ENCODE measurements around the gene UROC1.

The UROC1 gene

DNA sequence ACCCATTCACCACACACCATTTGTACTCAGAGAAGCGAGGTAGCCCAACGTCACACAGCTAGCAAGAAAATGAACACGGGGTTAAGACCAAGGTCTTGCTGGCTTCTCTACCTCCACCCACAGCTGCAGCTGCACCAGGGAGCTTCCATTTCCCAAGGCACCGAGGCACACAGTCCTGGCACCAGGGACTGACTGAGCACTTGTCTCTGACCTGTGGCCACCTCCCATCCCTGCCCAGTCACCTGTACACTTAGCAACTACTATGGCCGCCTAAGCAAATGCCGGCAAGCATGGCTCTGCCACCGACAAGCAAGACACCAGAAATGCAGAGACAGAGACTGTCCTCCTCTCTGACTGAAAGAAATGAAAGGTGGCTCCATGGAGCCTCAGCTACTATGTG, 57.2 kb downstream of the UROC1 start:
- DNase-seq (ENCODE audit: low spot score): no peak

DNA sequence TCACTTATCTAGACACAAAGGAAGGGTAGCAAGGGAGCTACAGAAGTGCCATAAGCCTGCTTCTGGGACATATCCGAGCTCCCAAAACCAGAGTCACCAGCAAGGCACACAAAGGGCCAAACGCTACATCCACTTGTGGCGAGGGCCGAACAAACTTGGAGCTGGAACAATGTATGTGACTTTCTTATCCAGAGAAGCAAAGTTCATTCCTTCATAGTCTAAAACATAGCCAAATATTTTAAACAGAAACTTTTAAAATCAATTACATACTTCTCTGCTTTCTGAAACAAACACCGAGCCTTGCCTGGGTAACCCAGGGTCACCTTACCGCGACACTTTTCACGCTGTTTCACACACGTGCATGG, 57.8 kb downstream of the UROC1 start:
- no peak for DNase-seq (ENCODE audit: low spot score)

GRCh38 chr3:126459111-126459762, 58.3 kb downstream of the UROC1 start:
- DNase-seq (ENCODE audit: low spot score): no peak

DNA sequence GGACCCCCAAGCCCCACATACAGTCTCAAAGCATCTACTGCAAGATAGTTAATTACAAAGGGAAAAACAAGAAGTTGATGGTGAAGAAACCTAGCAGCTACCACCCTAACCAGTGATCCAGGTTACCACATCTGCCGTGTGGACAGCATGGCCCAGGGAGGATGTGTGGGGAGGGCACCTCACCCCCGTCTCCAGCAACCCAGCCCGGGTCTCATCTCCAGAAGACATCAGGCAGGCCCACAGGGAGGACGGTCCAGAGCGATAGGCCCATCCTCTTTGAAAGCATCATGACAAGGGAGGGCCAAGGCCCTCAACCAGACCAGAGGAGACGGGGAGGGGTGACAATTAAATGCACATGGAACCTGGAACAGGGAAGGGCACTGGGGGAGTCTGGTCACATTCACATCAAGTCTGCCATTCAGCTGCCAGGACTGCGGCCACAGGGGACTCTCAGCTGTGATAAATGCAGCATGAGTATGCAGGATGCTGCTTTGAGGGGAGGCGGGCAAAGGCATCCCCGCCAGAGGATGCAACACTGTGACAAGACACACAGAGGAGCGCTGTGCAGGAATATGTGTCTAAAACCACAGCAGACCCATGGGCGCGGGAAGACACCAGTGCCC, 60.7 kb downstream of the UROC1 start:
- DNase-seq (ENCODE audit: low spot score): no peak

GRCh38 chr3:126456211-126456610, 61.4 kb downstream of the UROC1 start:
- no peak for DNase-seq (ENCODE audit: low spot score)

DNA sequence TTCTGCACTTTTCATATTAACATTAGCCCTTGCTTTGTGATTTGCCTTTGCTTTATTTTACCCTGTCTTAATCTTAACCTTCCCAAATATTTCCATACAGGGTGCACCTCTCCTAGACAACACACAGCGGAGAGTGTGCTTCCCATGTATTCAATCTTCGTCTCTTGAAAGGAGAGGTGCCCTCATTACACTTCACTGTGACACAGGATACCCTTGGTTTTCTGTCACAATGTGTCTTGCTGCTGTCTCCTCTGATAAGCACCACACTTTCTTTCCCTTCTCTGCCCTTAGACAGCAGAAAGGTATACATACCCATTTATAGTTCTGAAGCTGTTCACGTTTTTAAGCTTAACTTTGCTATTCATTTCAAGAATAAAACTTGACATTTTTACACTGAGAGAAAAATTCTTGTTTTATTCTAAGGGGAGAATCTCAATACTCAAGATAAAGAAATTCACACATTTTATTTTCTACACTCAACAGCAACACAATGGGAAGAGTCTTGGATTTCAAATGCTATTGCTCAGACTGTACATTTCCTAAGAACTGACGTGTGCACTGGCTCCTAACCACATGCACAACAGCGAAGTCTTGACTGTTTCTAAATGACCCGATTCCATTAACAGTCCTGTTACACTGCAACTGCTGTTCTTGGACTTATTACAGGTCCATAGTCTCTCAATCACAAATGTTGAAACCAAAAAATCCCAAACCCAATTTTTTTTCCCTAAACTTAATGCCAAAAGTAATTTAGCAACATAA, 63.0 kb downstream of the UROC1 start:
- no peak for DNase-seq (ENCODE audit: low spot score)

DNA sequence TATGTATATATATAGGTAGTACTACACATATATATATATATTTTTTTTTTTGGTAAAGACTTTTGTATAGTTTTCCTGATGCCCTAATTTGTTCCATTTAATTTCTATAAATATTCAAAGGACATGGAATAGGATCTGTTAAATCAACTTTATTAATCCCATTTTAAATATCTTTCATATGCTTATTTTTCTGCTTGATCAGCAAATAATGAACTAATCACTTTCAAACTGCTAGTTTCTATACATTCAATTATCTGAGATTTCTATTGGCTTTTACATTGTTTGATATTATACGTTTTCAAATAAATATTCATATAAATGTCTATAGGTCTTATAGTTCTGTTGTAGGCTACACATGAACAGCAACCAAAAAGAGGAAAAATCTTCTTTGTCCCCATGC, 63.5 kb downstream of the UROC1 start:
- DNase-seq (ENCODE audit: low spot score): no peak

- no peak for DNase-seq (ENCODE audit: low spot score)
Observed at GRCh38 chr3:126452213-126452612, 65.4 kb downstream of the UROC1 start.

- DNase-seq (ENCODE audit: low spot score): no peak
Observed at GRCh38 chr3:126451511-126451910, 66.1 kb downstream of the UROC1 start.

GRCh38 chr3:126450744-126451143, 66.8 kb downstream of the UROC1 start:
- no peak for DNase-seq (ENCODE audit: low spot score)

GRCh38 chr3:126450219-126450618, 67.4 kb downstream of the UROC1 start:
- no peak for DNase-seq (ENCODE audit: low spot score)

GRCh38 chr3:126449621-126450051, 67.9 kb downstream of the UROC1 start:
- no peak for DNase-seq (ENCODE audit: low spot score)

DNA sequence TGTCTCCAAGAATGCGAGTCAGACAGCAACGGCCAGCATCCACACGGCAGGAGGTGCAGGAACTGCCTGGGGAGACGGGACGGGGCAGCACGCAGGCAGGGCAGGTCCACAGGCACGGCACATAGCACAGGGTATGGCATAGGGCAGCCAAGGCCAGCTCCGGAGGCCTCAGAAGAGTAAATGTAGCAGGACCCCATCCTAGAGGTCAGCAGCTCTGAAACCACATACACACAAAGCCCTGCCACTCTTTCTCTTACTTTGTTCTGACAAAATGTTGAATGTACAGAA, 68.7 kb downstream of the UROC1 start:
- DNase-seq (ENCODE audit: low spot score): no peak

DNA sequence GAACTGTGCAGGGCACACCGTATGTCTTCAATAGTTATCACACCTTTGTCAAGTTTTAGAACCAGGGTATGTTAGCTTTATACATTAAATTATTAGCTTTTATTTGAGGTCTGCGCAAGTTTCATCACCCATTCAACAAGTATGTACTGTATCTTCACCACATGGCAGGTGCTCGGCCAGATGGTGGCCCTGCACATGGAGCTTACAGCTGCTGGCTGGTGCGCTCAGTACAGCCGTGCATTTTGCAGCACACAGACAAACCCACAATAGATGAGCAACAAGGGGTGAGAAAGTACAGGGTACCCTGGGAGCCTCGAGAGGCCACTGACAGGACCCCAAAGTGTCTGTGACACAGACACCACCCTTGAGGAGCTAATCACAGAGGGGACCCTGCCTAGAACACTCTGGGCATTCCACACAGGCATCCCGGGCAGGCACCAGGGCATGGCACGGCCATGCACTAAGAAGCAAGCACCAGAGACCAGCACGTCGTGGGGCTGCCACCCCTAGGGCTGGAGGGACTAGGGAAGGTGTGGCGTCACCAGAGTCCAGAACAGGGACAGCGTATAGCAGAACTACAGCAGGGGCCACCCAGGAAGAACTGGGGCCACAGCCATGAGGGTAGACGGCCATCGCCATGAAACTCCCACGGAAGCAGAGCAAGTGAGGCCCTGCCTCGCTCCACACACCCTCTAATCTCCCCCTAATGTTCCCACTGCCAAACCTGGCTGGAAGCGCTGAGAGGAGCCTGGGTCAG, 69.3 kb downstream of the UROC1 start:
- DNase-seq (ENCODE audit: low spot score): no peak

DNA sequence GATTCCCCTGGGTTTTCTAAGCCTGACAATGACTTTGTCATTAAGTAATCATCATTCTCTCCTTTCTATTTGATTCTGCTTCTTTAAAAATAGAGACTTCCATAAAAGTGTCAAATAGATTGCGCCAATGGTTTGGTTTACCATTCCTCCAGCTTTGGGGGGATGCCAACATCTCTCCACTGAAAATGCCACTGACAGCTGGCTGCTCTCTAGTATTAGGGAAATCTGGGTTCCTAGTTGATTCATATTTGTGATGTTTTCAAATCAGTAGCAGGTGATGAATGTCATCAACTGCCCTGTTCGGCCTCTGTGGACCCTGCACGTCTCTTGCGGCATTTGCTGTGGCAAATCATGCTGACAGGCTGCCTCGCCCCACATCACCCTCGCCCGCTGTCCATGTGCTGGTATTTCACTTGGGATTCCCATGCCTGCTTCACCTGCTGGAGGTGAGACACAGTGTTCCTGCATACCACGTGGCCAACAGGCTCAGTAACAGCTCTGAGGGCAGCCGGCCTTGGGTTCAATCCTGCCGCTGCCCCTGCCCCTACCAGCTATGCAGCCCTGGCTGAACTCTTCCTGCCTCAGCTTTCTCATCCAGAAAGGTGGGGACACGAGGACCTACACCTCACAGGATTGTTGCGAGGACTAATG, 70.0 kb downstream of the UROC1 start:
- DNase-seq (ENCODE audit: low spot score): no peak

DNA sequence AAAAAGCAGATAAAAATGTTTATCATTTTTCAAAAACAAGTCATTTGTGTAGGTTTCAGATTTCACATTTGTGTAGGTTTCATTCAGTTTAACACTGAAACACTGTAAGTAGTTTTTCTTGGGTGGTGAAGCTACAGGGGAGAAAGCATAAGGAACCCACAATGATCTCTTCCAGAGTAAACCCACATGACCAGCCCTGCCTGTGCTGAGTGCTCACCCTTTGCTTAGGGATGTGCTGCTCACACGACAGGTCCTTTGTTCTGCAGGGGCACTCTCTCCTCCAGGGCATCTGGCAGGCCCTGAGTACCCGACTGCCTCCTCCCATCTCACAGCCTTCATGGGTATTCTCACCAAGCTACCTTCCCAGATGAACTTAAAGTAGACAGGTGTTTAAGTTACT, 70.8 kb downstream of the UROC1 start:
- peak; percentile 16 for DNase-seq (ENCODE audit: low spot score)

GRCh38 chr3:126446301-126446700, 71.3 kb downstream of the UROC1 start:
- DNase-seq (ENCODE audit: low spot score): no peak

- DNase-seq (ENCODE audit: low spot score): no peak
Observed at GRCh38 chr3:126445506-126445905, 72.1 kb downstream of the UROC1 start.

GRCh38 chr3:126442856-126443242, 74.7 kb downstream of the UROC1 start:
- DNase-seq (ENCODE audit: low spot score): no peak

DNA sequence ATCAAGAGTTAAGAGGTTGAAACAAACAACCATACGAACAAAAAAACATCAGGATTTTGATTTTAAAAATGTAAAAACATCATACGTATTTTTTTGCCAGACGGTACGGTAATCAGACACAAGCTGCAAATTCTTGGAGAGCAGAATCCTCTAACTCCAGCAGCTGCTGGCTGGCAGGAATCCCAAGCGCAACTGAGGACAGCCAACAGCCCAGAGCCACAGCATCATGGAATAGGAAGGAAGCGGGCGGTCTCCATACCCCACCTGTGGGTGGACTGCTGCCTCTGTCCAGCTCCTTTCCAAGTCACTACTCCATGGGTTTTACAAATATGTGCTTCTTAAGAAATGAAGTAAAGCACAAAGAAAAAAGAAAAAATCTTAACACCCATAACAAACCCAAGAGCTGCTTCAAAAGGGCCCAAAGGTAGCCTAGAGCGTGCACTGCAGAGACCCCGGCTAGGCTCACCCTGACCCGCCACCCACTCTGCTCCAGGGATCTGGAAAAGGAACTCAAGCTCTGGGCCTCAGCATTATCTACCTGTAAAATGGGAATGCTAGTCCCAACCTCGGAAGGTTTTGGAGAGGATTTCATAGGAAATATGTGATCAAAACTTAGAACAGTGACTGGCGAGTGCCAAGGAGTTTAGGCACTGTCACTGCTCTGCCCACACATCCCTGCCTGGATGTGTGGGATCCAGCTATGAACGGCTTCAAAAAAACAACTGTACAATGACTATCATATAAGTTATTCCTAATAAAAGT, 75.3 kb downstream of the UROC1 start:
- DNase-seq (ENCODE audit: low spot score): no peak

DNA sequence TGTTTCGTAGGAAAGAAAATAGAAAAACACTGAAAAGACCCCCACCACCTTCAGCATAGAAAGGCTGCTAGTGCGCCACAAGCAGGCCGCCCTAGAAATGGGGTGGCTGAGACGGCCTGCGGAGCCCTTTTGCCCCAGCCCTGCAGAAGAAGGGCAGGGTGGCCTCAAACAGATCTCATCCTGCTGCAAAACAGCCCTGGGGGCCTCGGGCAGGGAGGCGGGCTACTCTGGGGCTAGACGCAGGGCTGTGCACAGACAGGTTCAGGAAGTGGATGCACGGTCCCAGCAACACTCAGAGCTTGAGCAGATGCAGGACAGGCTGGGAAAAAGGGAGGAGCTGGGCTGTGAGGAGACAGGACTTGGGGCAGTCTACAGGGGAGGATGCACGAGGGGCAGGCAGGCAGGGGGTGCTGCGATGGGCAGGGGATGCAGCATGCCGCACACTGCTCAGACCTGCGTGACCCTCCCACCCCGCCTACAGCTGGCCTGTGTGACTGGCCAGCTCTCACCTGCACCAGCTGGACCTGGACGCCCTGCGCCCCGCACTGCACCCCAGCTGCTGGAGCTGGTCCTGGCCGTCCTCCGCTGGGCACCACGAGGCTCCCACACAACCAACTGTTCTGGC, 76.2 kb downstream of the UROC1 start:
- no peak for DNase-seq (ENCODE audit: low spot score)

All from COLO829 (cell line).